Stimulated activated CD8-positive, alpha-beta memory T cell treated with anti-CD3 and anti-CD28 coated beads, Interleukin-7, amount 100 ng/mL, for 4 hours (primary cell): ENCODE measurements around the gene BSG.
"Not testable (repeated sequence)": the region's sequence is repeated elsewhere in the genome, so short reads cannot be mapped to it uniquely, and the experiment has no call there.

Source experiments
- DNase-seq, 2 donors: peaks; one replicate each; pipeline ENCODE4 v3.0.0-alpha.2; 2020; ENCODE audit warnings: low read depth in 2 of 2

The BSG gene

DNA sequence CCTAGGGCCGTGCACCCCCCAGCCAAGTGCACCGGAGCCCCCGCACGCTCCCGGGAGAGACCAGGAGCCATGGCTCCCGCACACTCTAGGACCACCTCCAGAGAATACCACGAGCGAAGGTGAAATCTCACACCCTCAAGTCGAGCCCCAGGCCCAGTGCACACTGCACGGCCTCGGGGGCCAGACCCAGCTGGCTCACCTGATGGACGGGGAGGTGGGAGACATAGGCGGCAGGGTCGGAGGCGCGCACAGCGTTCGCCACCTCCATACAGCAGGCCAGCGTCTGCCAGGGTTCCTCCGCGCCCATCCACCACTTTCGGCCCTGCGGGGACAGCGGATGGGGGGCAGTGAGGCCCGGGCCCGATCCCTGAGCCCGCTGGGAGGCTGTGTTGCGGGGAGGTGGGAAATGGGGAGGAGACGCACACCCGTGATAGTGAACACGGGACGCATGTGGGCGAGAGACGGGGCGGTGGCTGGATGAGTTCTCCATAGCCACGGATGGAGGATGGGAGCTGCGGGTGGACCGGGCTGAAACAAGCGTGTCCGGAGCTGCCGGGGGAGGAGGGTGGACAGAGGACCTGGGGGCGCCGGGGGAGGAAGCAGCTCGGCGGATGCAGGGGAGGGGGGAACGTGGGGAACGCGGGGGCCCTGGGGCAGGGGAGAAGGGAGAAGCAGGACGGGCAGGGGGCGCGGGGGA, 47.9 kb downstream of the BSG start:
- DNase-seq = no peak

DNA sequence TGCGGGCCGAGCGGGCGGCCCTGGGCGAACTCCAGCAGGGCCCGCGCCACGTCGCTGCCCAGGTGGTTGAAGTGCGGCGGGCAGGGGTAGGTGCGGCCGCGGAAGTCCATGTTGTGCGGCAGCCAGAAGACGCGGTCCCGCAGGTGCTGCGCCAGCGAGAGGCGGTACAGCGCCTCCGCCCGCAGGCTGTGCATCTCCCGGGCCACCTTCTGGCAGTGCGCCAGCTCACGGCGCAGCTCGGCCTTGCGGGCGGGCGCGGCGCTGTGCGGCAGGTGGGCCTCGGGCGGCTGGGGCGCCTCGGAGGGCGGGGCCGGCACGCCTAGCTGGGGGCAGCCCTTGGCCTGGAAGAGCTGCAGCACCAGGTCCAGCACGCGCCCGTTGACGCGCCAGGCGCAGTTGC, 48.8 kb downstream of the BSG start:
- not testable (repeated sequence) for DNase-seq

DNA sequence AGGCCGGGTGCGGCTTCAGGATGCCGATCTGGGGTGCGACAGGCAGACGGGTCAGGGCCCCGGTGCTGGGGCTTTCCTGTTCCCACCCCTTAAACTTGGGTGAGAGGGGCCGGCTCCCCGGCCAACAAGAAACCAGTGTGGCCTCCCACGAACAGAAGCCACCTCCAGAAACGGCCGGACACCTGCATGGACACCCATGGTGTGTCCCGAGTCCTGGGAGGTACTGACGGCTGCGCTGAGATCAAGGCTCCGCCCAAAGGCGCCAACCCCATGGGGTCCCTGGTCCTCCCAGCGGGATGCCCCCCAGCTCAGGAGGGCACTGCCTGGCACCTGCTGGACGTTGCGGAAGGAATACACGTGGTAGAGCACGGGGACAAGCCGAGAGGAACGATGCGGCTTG, 49.4 kb downstream of the BSG start:
- no peak for DNase-seq

DNA sequence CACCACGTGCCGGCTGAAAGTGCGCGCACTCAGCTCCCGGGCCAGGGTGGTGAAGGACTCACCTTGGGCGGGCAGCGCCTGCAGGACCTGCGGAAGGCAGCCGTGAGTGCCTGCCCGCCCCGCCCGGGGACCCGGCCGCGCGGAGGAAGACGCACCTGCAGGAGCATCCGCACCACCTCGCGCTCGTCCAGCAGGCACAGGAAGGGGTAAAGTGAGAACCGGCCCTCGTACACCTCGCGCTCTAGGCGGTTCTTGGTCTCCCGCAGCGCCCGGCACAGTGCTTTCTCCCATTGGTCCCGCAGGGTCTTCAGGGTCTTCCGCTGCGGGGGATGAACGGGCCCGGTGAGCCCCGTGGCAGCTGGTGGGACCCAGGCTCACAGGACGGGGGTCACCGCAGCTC, 50.3 kb downstream of the BSG start:
- no peak for DNase-seq

DNA sequence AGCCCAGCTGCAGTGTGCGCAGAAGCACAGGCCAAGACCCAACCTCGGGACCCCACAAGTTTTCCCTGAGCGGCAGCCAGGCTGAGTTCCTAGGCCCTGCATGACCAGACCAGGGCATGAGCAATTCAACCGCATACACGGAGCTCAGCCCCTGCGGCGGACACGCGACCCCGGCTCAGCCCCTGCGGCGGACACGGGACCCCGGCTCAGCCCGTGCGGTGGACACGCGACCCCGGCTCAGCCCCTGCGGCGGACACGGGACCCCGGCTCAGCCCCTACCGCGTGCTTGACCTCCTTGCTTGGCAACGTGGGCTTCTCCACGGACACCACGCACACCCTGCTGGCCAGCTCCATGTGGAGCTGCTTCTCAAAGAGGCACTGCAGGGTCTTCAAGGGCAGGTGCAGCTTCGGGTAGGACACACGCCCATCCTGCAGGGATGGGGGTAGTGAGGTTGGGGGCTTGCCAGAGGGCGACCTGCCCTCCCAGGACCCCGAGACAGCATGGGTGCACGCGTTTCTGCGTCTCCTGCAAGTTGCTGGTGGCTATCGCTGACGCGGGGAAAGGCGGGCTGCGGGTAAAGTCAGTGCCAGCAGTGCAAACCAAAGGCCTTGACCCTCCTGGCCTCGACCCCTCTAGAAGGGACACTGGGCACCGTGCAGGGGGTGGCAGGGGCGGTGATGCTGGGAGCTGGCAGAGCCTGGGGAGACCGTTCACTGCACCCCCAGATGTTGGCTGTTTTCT, 51.0 kb downstream of the BSG start:
- DNase-seq = no peak

DNA sequence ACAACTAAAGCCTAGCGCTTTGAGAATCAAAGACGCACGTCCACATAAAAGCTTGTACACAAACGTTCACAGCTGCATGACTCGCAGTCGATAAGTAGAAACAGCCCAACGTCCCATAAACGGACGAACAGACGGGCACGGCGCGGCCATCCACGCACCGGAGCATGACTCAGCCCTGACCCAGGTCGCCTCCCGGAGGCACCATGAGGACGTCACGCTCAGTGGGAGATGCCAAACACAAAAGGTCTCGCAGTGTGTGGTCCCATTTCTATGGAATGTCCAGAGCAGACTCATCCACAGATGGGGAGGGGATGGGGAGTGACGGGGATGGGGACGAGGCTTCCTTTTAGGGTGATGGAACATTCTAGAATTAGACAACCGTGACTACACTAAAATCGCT, 51.6 kb downstream of the BSG start:
- DNase-seq = no peak

DNA sequence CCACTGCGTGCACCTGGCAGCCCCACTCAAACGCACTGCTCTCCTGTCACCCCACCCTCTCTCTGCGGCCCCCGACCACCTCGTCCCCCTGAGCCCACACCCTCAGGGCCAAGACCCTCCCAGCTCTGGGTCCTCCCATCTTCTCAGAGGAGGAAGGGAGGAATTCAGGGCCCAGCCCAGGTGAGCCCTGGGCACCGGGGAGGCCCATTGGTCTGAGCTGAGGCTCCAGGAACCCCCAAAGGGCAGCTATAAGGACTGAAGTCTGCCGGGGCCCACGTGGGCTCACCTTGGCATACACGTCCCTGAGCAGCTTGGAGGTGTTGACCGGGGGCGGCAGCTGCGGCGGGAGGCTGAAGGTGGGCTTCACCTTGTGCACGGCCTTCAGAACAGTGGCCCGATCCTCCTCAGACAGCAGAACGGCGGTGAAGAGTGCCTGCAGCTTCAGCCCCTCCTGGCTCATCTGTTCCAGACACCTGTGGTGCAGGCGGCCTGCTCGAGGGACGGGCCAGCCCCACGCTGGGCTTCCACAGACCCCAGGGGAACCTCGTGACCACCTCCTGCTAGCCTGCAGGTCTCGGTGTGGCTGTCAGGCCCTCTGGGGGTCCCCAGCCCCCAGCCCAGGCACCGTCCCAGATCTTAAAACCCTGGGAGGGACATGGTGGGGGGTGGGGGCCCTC, 52.2 kb downstream of the BSG start:
- no peak for DNase-seq

DNA sequence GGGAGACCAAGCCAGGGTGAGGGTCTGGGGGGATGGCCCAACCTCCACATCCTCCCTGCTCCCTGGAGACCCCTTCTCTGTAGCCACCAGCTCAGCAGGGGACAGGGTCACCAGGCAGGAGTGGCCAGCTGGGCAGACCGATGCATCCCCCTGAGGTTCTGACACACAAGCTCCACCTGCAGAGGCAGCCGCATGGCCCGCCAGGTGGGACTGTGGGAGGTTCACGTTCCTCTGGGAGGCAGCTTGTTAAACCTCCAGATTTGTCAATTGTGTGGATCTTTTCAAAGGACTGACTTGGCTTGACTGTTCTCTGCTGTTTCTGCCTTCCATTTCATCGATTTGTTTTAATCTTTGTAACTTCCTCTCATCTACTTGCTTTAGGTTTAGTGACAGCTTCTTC, 52.9 kb downstream of the BSG start:
- no peak for DNase-seq

DNA sequence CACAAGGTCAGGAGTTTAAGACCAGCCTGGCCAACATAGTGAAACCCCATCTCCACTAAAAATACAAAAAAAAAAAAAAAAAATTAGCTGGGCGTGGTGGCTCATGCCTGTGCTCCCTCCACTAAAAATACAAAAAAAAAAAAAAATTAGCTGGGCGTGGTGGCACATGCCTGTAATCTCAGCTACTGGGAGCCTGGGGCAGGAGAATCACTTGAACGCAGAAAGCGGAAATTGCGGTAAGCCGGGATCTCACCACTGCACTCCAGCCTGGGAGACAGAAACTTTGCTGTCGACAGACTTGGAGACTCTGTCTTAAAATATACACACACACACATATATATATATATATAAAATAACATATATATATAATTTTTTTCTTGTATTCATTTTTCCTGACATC, 54.2 kb downstream of the BSG start:
- DNase-seq = not testable (repeated sequence)

DNA sequence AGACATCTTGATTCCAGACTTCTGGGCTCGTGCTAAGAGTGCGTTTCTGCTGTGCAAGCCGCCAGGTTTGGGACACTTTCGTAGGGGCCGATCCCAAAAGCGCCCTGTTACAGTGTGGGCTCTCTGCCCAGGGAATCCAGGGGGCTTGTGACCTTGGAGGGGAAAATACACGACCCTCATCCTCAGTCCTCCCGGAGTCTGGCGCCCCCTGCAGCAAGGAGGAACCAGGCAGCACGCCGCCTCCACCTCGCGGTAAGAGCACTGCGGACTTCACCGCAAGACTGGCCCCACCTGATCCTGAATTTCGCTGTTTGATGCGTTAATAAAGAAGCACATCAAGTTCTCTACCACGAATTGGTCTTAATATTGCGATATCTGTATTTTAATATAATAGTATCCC, 55.8 kb downstream of the BSG start:
- no peak for DNase-seq

DNA sequence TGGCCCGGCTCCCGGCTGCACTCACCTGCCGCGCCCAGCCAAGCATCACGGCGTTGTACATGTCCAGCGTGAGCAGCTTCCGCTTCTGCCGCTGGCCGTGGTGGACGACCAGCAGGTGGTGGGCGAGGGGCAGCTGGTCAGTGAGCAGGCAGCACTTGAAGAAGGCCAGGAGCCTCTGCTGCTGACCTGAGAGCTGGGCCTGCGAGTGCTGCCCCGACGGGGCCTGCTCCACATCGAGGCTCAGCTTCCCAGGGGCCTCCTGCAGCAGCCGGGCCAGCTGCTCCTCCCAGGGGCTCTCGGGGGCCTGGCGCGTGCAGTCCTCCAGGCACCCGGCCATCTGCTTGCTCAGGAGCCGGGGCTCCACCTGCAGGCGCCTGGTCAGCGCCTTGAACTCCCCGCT, 57.1 kb downstream of the BSG start:
- not testable (repeated sequence) for DNase-seq

DNA sequence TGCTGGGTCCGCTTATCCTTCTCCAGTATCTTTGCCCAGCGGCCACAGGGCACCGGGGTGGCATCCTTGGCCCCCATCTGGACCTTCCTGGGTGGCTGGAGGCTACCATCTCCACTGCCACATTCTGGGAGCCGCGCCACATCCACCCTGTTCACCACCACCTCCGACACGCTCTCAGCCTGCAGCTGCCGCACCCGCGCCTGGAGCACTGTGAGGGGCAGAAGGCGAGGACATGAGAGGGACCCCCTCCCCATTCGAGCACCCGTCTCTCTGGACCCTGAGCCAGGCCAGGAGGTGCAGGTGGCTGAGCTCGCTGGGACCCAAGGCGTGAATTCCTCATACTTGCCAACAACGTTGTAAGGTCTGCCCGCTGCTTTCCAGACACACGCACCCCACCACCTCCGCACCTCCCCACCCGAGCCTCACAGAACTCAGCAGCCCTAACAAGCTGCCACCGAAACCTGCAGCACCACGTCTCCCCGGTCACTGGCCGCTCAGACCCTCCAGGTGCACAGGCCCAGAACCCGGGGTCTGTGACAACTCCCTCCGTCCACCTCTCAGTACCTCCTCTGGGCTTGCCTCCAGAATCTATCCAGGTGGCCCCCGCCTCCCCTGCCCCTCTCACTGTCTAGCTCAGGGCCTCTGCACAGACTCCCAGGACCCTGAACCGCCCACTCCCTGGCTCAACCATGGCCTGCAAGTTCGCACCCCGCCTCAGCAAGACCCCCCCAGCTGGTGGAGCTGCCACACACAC, 57.7 kb downstream of the BSG start:
- no peak for DNase-seq

DNA sequence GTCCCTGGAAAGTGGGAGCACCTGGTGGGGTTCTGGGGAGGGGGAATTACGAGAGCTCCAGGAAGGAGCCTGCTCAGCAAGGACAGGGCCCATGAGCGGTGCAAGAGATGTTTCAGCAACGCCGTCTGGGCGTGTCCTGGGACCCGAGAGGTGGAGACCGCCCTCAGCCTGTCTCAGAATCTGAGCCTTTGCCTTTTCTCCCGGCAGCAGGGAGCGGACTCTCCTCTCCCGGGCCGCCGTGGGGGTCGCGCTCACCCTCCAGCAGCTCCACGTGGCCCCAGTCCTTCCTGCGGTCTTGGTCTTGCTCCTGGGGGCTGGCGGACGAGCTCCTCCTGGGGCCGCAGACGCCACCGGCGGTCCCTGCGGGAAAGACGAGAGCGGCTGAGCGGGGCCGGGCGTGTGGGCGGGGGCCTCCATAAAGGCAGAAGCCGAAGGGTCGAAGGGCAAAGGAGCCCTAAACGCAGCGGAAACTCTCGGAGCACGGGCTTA, 60.2 kb downstream of the BSG start:
- no peak for DNase-seq
